CD4-positive, alpha-beta T cell treated with Interleukin-15 for 1 hour (primary cell): ENCODE measurements around the gene RNF214.
"Not testable (repeated sequence)": the region's sequence is repeated elsewhere in the genome, so short reads cannot be mapped to it uniquely, and the experiment has no call there.

Experiments used
- DNase-seq: peaks from one replicate; pipeline ENCODE4 v3.0.0-alpha.2; 2020

Gene RNF214

GRCh38 chr11:117232911-117233409 is 489 bp downstream of the RNF214 start:
- no peak for DNase-seq

GRCh38 chr11:117238221-117238620 is 5.8 kb downstream of the RNF214 start:
- DNase-seq = no peak

- no peak for DNase-seq
Observed at GRCh38 chr11:117239295-117239694, 6.8 kb downstream of the RNF214 start.

- no peak for DNase-seq
Observed at GRCh38 chr11:117248341-117248740, 15.9 kb downstream of the RNF214 start.

GRCh38 chr11:117249571-117249970 is 17.1 kb downstream of the RNF214 start:
- DNase-seq = no peak

- no peak for DNase-seq
Observed at GRCh38 chr11:117251506-117251905, 19.0 kb downstream of the RNF214 start.

- DNase-seq = no peak
Observed at GRCh38 chr11:117255966-117256365, 23.5 kb downstream of the RNF214 start.

- no peak for DNase-seq
Observed at GRCh38 chr11:117256573-117256972, 24.1 kb downstream of the RNF214 start.

- DNase-seq = no peak
Observed at GRCh38 chr11:117258576-117258975, 26.1 kb downstream of the RNF214 start.

- DNase-seq = no peak
Observed at GRCh38 chr11:117259417-117259816, 26.9 kb downstream of the RNF214 start.

- DNase-seq = not testable (repeated sequence)
Observed at GRCh38 chr11:117264624-117265323, 32.3 kb downstream of the RNF214 start.

- no peak for DNase-seq
Observed at GRCh38 chr11:117265745-117266144, 33.3 kb downstream of the RNF214 start.

- no peak for DNase-seq
Observed at GRCh38 chr11:117269856-117270255, 37.4 kb downstream of the RNF214 start.

GRCh38 chr11:117271208-117271607 is 38.7 kb downstream of the RNF214 start:
- no peak for DNase-seq

- not testable (repeated sequence) for DNase-seq
Observed at GRCh38 chr11:117272175-117272574, 39.7 kb downstream of the RNF214 start.

GRCh38 chr11:117273550-117274289 is 41.2 kb downstream of the RNF214 start:
- DNase-seq = no peak

- DNase-seq = no peak
Observed at GRCh38 chr11:117278347-117278746, 45.9 kb downstream of the RNF214 start.

GRCh38 chr11:117279711-117280376 is 47.4 kb downstream of the RNF214 start:
- DNase-seq = no peak

- DNase-seq = no peak
Observed at GRCh38 chr11:117281159-117281558, 48.7 kb downstream of the RNF214 start.

- no peak for DNase-seq
Observed at GRCh38 chr11:117281869-117282268, 49.4 kb downstream of the RNF214 start.

- no peak for DNase-seq
Observed at GRCh38 chr11:117282956-117283355, 50.5 kb downstream of the RNF214 start.

GRCh38 chr11:117284053-117284452 is 51.6 kb downstream of the RNF214 start:
- no peak for DNase-seq

GRCh38 chr11:117286588-117286987 is 54.1 kb downstream of the RNF214 start:
- no peak for DNase-seq

GRCh38 chr11:117287668-117288067 is 55.2 kb downstream of the RNF214 start:
- DNase-seq = no peak
